Smooth muscle cell (in vitro differentiated cells): ENCODE results near the gene EGLN2. TPM values are rescaled to one million over a fixed set of nuclear protein-coding genes. Genes with fewer than 3 reads are reported as not detected.

ENCODE experiments used
- DNase-seq: peaks from one replicate; lab custom pipeline; 2025; ENCODE audit not compliant: unreplicated experiment; lab: John Stamatoyannopoulos, UW
- H2AFZ ChIP-seq: fragments of 200-600 bp; sonication (generic); 2 replicates; pipeline ENCODE4 v1.6.0; 2016; ENCODE audit warnings: antibody characterized with exemption, low read depth, mild to moderate bottlenecking
- H3F3A ChIP-seq: fragments of 200-600 bp; sonication (generic); 2 replicates; pipeline ENCODE4 v1.6.0; 2017; ENCODE audit warnings: antibody characterized with exemption, low read depth
- H3K27ac ChIP-seq: fragments of 200-600 bp; sonication (generic); 2 replicates; pipeline ENCODE4 v1.5.1; 2016; ENCODE audit warnings: low read depth, mild to moderate bottlenecking
- H3K27me3 ChIP-seq: fragments of 200-600 bp; sonication (generic); 2 replicates; pipeline ENCODE4 v1.6.1; 2016; ENCODE audit warnings: low read depth, mild to moderate bottlenecking
- H3K36me3 ChIP-seq: fragments of 200-600 bp; sonication (generic); 2 replicates; pipeline ENCODE4 v1.5.1; 2016; ENCODE audit warnings: low read depth
- H3K4me1 ChIP-seq: fragments of 200-600 bp; sonication (generic); 2 replicates; pipeline ENCODE4 v1.5.1; 2016; ENCODE audit warnings: low read depth
- H3K4me2 ChIP-seq: fragments of 200-600 bp; sonication (generic); 2 replicates; pipeline ENCODE4 v1.6.0; 2016; ENCODE audit warnings: mild to moderate bottlenecking
- H3K4me3 ChIP-seq: fragments of 200-600 bp; sonication (generic); 2 replicates; pipeline ENCODE4 v1.5.1; 2016; ENCODE audit warnings: mild to moderate bottlenecking
- H3K79me2 ChIP-seq: fragments of 200-600 bp; sonication (generic); 2 replicates; pipeline ENCODE4 v1.6.0; 2016; ENCODE audit warnings: low read depth, mild to moderate bottlenecking
- H3K9ac ChIP-seq: fragments of 200-600 bp; sonication (generic); 2 replicates; pipeline ENCODE4 v1.6.0; 2016; ENCODE audit warnings: low read depth
- H3K9me3 ChIP-seq: fragments of 200-600 bp; sonication (generic); replicated peaks from 2 replicates; pipeline ENCODE4 v1.5.1; 2016; ENCODE audit warnings: low read depth
- H4K20me1 ChIP-seq: fragments of 200-600 bp; sonication (generic); 2 replicates; pipeline ENCODE4 v1.6.0; 2016; ENCODE audit warnings: low read depth
- CTCF ChIP-seq: fragments of 200-600 bp; sonication (generic); IDR thresholded peaks from 2 replicates; pipeline ENCODE4 v1.5.1; 2017; ENCODE audit warnings: borderline replicate concordance, mild to moderate bottlenecking, antibody characterized with exemption; ENCODE audit not compliant: insufficient read depth, poor library complexity, severe bottlenecking
- WGBS: methylation state at CpG from one replicate; pipeline ENCODE4 v1.1.7; 2016; ENCODE audit warnings: low lambda C conversion rate; 5-methylcytosine and 5-hydroxymethylcytosine counted together
- polyA plus RNA-seq: library from polyadenylated mRNA; unstranded; fragments of >200 nt; fragmentation: Nextera tagmentation; extraction: Ambion mirVana; gene quantifications from 2 replicates; pipeline ENCODE4 v1.2.1, GENCODE V29; 2016
- total RNA-seq: library from RNA; depleted of rRNA; stranded (reverse); fragments of >200 nt; gene quantifications from 2 replicates; pipeline ENCODE4 v1.2.3, GENCODE V29; 2014

EGLN2 gene
- total and polyA plus RNA-seq, 2 experiments from 2014 or later, result 25.1 to 77.1 TPM

- Histone ChIP-seq H3K4me2 (peak overlapping the region; percentile 80), H3K9ac (no peak overlapping the region), H2AFZ (no peak overlapping the region), H3K36me3 (no peaks in the 10 kb centered on the region), H3K27me3 (no peaks in the 10 kb centered on the region), H3K27ac (peak overlapping the region; percentile 83), H3K79me2 (peaks cover 34% of the 10 kb centered on the region), H3K4me3 (peak overlapping the region; percentile 55), H3K9me3 (no peaks in the 10 kb centered on the region), H4K20me1 (peaks cover 26% of the 10 kb centered on the region), H3F3A (no peaks in the 10 kb centered on the region), H3K4me1 (peaks cover 15% of the 10 kb centered on the region)
- DNase-seq, result no peak
- 93% methylated on average over 14 of the region's 14 CpGs for WGBS
- TF ChIP-seq CTCF, result no peak
These were observed 1.6 kb upstream of the EGLN2 start for GRCh38 chr19:40797166-40797962.

- DNase-seq, result peak; percentile 52
These were observed 868 bp upstream of the EGLN2 start for GRCh38 chr19:40797963-40798682.

GRCh38 chr19:40799558-40800338, 757 bp downstream of the EGLN2 start:
- H3K4me3 ChIP-seq, result peak overlapping the region; percentile 94
- H2AFZ ChIP-seq, result no peak overlapping the region
- peaks cover 6% of the 10 kb centered on the region for H3F3A ChIP-seq
- peaks cover 50% of the 10 kb centered on the region for H4K20me1 ChIP-seq
- H3K79me2 ChIP-seq, result peaks cover 57% of the 10 kb centered on the region
- H3K27ac ChIP-seq, result peak overlapping the region; percentile 83
- TF ChIP-seq CTCF, result no peak
- no peaks in the 10 kb centered on the region for H3K36me3 ChIP-seq
- H3K4me2 ChIP-seq, result peak overlapping the region; percentile 95
- H3K27me3 ChIP-seq, result no peaks in the 10 kb centered on the region
- no peaks in the 10 kb centered on the region for H3K9me3 ChIP-seq
- WGBS, result 5% methylated on average over 32 of the region's 40 CpGs
- DNase-seq, result no peak
- peaks cover 15% of the 10 kb centered on the region for H3K4me1 ChIP-seq
- peak overlapping the region; percentile 94 for H3K9ac ChIP-seq

More at GRCh38 chr19:40797963-40798682, 868 bp upstream of the EGLN2 start:
- Histone ChIP-seq H3F3A (no peaks in the 10 kb centered on the region), H3K79me2 (peaks cover 41% of the 10 kb centered on the region), H4K20me1 (peaks cover 33% of the 10 kb centered on the region), H3K4me3 (peak overlapping the region; percentile 55), H3K4me1 (peaks cover 15% of the 10 kb centered on the region), H3K9me3 (no peaks in the 10 kb centered on the region), H3K36me3 (no peaks in the 10 kb centered on the region), H2AFZ (peak overlapping the region; percentile 46), H3K9ac (peak overlapping the region; percentile 39), H3K27me3 (no peaks in the 10 kb centered on the region), H3K27ac (peak overlapping the region; percentile 83), H3K4me2 (peak overlapping the region; percentile 80)
- 10% methylated on average over 28 of the region's 28 CpGs for WGBS
- peak; percentile 28 for TF ChIP-seq CTCF
